HT1080 (cell line): ENCODE data around the gene BAIAP2. TPM values are rescaled to one million over a fixed set of nuclear protein-coding genes. Genes with fewer than 3 reads are reported as not detected.

Source experiments
- DNase-seq: peaks from one replicate; pipeline ENCODE4 v3.0.0-alpha.2; 2015; ENCODE audit warnings: low read depth
- total RNA-seq: library from RNA; depleted of rRNA; stranded (reverse); fragments of >200 nt; shearing (Covaris generic); gene quantifications from 2 replicates; pipeline ENCODE4 v1.2.3, GENCODE V29; 2014

BAIAP2 gene
- total RNA-seq, 1 experiment from 2014 or later, result 48.8 TPM

DNA sequence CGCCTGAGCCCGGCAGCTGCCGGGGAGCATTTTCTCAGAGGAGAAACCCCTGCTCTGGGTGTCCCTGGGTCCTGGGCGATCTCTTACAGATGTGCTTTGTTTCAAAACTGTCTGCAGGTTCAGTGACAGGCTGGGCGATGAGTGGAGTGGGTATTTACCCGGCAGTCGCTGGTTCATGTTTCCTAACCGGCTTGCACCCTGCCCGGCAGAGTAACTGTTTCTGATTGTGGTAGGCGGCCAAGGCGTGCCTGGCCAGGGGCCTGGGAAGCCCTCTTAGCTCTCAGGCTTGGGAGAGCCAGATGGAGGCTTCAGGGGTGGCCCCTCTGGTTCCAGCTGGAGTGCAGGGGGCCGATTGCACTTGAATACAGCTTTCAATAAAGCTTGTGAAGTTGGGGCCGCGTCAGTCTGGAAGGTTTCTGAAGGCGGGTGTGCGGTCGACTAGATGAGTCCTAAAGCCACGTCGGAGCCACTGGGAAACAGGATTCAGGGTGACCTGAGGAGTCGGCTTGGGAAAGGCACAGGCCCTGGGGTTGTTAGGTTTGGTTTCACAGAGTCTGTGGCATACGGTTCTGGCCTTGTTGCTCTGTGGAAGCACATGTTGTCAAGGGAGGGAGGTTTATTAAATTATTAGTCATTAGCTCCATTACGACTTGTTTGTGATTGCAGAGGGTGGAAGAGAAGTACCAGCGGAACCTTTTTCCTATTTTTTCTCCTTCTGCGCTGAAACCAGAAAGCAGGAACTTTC, 1.4 kb downstream of the BAIAP2 start:
- no peak for DNase-seq

DNA sequence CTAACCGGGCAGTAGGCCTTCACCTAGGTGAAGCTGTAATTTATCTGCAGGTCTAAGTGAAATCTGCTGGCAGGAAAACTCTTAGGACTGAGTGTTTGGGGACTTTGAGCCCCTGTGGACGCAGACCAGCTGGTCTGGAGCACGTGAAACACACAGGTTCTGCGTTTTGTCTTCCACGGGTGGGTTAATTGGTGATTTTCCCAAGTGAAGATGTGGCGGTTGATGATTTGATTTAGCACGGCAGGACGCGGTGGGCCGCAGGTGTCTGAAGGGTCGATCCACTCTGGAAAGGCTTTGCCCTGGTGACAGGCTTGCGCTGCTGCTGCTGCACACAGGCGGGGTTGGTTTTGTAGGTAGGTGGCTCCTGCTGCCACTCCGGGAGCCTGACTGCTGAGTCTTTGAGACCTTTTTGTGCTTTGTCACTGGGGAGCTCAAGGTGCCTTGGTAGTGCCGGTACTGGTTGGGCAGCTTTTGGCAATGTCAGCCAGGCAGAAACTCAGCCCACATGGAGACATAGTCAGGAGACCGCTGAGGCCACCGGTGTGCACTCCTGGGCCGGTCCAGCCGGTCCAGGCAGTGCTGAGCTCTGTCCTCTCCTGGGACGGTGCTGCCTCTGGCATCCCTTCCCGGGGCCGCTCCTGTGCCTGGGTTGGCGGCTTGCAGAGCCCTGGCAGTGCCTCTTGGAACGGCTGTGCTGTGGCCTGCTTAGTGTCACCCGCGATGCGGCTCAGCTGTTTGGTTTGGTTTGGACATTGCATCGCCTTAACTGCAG, 2.3 kb downstream of the BAIAP2 start:
- no peak for DNase-seq

GRCh38 chr17:81037798-81038733, 3.1 kb downstream of the BAIAP2 start:
- DNase-seq, result no peak

- DNase-seq, result no peak
Observed at GRCh38 chr17:81039096-81039495, 4.1 kb downstream of the BAIAP2 start.

GRCh38 chr17:81039854-81040758, 5.2 kb downstream of the BAIAP2 start:
- peak; percentile 71 for DNase-seq

DNA sequence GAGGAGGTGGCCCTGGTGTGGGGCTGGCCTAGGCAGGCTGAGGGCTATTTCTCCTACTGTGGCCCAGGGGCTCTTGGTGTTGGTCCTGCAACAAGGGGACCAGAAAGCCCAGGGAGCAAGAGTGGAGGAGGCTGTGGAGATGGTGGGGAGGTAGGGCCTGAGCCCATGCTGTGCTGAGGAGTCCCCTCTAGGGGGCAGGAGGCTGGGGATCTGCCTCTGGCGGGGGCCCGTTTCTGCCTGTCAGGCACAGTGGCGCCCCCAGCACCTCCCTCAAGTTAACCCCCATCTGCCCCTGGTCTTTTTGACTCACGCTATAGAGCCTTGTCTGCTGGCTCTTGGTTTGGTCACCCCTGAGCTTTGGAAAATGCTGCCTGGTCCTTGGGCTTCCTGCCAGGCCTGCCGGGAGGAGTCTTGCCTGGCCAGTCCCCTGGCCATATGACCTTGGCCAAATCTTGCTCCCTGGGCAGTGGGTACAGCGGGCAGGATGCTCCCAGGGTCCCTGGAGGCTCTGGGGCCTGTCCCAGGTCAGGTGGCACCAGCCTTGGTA, 5.9 kb downstream of the BAIAP2 start:
- peak; percentile 32 for DNase-seq

GRCh38 chr17:81042606-81043005, 7.7 kb downstream of the BAIAP2 start:
- DNase-seq, result no peak

DNA sequence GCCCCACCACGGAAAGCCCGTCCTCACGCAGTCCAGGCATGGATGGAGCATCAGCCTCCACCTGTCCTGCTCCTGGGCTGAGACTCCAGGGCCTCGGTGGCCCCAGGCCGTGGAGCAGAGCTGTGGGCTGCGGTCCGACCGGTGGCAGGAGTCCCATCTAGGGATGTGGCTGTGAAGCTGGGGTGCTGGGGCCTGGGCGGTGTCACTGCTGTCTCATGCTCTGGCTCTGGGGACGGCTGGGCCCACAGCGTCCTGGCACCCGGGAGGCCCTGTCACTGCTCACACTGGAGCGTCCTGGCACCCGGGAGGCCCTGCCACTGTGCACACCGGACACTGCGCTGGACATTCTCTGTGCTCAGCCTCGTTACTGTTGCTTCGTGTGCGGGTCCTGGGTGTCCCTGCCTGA, 8.4 kb downstream of the BAIAP2 start:
- no peak for DNase-seq

GRCh38 chr17:81043725-81044427, 8.9 kb downstream of the BAIAP2 start:
- peak; percentile 25 for DNase-seq

DNA sequence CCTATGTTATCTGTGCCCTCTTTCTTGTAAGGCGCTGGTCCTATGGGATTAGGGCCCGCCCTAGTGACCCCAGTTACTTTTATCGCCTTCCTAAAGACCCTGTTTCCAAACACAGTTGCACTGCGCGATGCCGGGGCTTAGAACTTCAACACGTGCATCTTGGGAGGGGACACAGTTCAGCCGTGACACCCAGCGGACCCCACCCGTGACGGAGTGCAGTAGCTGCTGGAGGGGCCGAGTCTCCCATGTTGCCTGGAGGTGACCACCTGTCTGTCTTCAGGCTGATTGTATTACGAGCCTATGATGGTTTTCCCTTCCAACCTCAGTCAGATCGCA, 9.4 kb downstream of the BAIAP2 start:
- no peak for DNase-seq

DNA sequence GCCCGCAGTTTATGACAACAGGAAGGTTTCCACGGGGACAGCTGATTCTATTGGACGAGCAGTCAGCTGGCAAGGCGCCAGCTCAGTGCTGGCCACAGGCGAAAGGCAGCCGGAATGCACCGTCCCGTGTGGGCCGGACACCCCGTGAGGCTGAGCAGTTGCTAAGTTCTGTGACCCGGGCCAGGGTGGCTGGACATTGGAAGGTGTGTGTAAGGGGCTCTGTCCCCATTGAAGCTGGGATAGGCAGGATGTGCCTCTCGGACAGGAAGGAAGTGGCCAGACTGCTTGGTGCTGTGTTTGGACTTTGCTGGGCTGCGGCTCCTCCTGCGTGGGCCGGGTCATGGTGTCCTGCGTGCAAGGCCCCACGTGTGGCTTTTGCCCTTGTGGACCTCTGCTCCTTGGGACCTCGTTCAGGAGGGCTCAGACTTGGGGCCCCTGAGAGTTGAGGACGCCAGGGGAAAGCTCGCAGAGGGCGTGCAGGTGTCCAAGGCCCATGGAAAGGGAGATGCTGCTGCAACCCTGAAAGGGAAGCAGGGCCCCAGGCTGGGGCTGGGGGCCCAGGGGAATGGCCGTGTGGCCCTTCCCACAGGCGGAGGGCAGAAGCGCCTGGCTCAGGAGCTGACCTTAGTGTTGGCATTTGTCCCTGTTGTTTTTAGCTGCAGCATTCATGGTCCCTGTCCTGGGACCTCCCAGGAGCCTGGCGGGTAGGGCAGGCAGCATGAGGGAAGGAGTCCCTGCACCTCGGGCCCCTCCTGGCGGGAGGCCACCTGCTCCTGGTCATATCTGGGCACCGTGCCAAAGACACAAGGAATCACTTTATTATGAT, 10.0 kb downstream of the BAIAP2 start:
- DNase-seq, result peak; percentile 36

DNA sequence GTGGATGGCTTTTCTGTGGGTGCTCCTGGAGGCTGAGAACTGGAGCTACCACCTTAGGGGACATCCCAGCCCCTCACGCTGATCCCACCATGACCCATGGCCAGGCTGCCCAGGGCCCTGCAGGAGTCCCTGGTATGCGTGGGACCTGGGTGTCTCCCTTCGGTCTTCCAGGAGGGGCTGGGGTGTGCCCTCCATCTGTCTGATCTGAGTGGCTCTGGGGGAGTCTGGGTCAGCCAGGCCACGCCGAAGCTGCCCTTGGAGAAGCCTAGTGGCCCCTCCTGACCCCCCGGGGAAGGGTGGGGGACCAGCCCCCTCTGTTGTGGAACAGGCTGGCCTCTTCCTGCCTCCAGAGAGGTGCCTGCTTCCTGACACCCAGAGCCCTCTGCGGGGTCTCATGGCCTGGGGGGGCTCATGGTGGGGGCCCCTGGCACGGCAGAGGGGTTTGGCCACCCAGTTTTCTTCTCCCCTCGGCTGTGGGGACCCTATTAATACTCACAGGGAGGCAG, 10.7 kb downstream of the BAIAP2 start:
- no peak for DNase-seq

GRCh38 chr17:81046132-81046769, 11.3 kb downstream of the BAIAP2 start:
- DNase-seq, result no peak

- no peak for DNase-seq
Observed at GRCh38 chr17:81046770-81047359, 11.9 kb downstream of the BAIAP2 start.

DNA sequence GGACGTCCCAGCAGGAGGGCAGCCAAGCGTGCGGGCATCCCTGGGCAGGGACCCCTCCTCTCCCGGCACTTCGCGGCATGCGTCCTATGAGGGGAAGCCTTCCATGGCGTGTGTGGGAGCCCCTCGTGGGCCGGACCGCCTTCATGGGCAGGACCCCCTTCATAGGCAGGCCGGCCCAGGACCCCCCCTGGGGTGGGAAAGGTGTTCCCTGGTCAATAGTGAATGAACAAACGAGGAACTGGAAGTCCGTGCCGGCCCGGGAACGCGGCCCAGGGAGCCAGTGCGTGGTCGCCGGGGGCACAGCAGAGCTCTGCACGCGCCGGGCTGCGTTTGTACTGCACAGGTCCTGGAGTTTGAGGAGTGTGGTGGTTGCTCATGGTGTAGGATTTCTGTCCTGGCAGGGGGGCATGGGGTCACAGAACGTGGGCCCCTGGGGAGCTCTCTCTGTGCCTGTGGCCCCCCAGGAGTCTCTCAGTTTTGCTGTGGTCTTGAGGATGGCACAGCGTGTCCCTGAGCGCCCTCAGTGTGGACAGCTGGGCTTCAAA, 13.9 kb downstream of the BAIAP2 start:
- DNase-seq, result no peak

- DNase-seq, result no peak
Observed at GRCh38 chr17:81049372-81049911, 14.5 kb downstream of the BAIAP2 start.

GRCh38 chr17:81049973-81050551, 15.1 kb downstream of the BAIAP2 start:
- peak; percentile 82 for DNase-seq
